ENCODE data around the gene SEC61A2. TPM values are rescaled to one million over a fixed set of nuclear protein-coding genes. Genes with fewer than 3 reads are reported as not detected.

The SEC61A2 gene
- total RNA-seq, 1 donor from 2014 or later: 6.7 TPM

- DNase-seq (ENCODE audit: low read depth): no peak
- H3K4me3 ChIP-seq (ENCODE audit: low read depth, low read length): no peak overlapping the region
- no peak for TF ChIP-seq CTCF (conservative IDR thresholded peaks at IDR 0.05; ENCODE audit: low read depth, low read length)
These were observed 56.8 kb downstream of the SEC61A2 start for GRCh38 chr10:12186323-12186722.

GRCh38 chr10:12187321-12187905 lies 57.9 kb downstream of the SEC61A2 start:
- no peak for TF ChIP-seq CTCF (conservative IDR thresholded peaks at IDR 0.05; ENCODE audit: low read depth, low read length)
- no peak overlapping the region for H3K4me3 ChIP-seq (ENCODE audit: low read depth, low read length)
- no peak for DNase-seq (ENCODE audit: low read depth)

- no peak overlapping the region for H3K4me3 ChIP-seq (ENCODE audit: low read depth, low read length)
- TF ChIP-seq CTCF (conservative IDR thresholded peaks at IDR 0.05; ENCODE audit: low read depth, low read length): no peak
These were observed 59.2 kb downstream of the SEC61A2 start for GRCh38 chr10:12188656-12189055.

GRCh38 chr10:12189426-12189825 lies 59.9 kb downstream of the SEC61A2 start:
- no peak for TF ChIP-seq CTCF (conservative IDR thresholded peaks at IDR 0.05; ENCODE audit: low read depth, low read length)
- H3K4me3 ChIP-seq (ENCODE audit: low read depth, low read length): no peak overlapping the region
- no peak for DNase-seq (ENCODE audit: low read depth)

More at GRCh38 chr10:12188656-12189055, 59.2 kb downstream of the SEC61A2 start:
- no peak for DNase-seq (ENCODE audit: low read depth)

GRCh38 chr10:12191715-12192114 lies 62.2 kb downstream of the SEC61A2 start:
- no peak for TF ChIP-seq CTCF (conservative IDR thresholded peaks at IDR 0.05; ENCODE audit: low read depth, low read length)
- peak; percentile 39 for DNase-seq (ENCODE audit: low read depth)

GRCh38 chr10:12193193-12193592 lies 63.7 kb downstream of the SEC61A2 start:
- peak; percentile 65 for DNase-seq (ENCODE audit: low read depth)
- no peak for TF ChIP-seq CTCF (conservative IDR thresholded peaks at IDR 0.05; ENCODE audit: low read depth, low read length)
- no peak overlapping the region for H3K4me3 ChIP-seq (ENCODE audit: low read depth, low read length)

More at GRCh38 chr10:12191715-12192114, 62.2 kb downstream of the SEC61A2 start:
- H3K4me3 ChIP-seq (ENCODE audit: low read depth, low read length): peak overlapping the region; percentile 25

- DNase-seq (ENCODE audit: low read depth): no peak
- peak overlapping the region; percentile 94 for H3K4me3 ChIP-seq (ENCODE audit: low read depth, low read length)
- TF ChIP-seq CTCF (conservative IDR thresholded peaks at IDR 0.05; ENCODE audit: low read depth, low read length): no peak
These were observed 65.3 kb downstream of the SEC61A2 start for GRCh38 chr10:12194752-12195271.
